Neuronal stem cell (in vitro differentiated cells): ENCODE data around the gene PCBP2.

Source experiments
- DNase-seq: peaks from one replicate; pipeline ENCODE4 v3.0.0-alpha.2; 2013; ENCODE audit warnings: low spot score
- H2AFZ ChIP-seq: one replicate; pipeline ENCODE4 v1.6.1; 2013; ENCODE audit warnings: mild to moderate bottlenecking, low read length, inconsistent platforms
- H2AK5ac ChIP-seq: 2 replicates; pipeline ENCODE4 v1.6.1; 2013; ENCODE audit warnings: low read depth, mild to moderate bottlenecking, inconsistent platforms, low read length, moderate library complexity, mixed read lengths
- H2BK120ac ChIP-seq: 2 replicates; pipeline ENCODE4 v1.6.1; 2013; ENCODE audit warnings: low read depth, mild to moderate bottlenecking, inconsistent platforms, low read length, moderate library complexity, mixed read lengths
- H2BK12ac ChIP-seq: one replicate; pipeline ENCODE4 v1.6.1; 2013; ENCODE audit warnings: low read length, inconsistent platforms
- H2BK15ac ChIP-seq: 2 replicates; pipeline ENCODE4 v1.6.1; 2013; ENCODE audit warnings: mild to moderate bottlenecking, low read length, inconsistent platforms, mixed read lengths
- H2BK5ac ChIP-seq: one replicate; pipeline ENCODE4 v1.6.1; 2013; ENCODE audit warnings: inconsistent platforms, mild to moderate bottlenecking, low read length, moderate library complexity
- H3K14ac ChIP-seq: one replicate; pipeline ENCODE4 v1.6.1; 2013; ENCODE audit warnings: low read length, inconsistent platforms
- H3K18ac ChIP-seq: 2 replicates; pipeline ENCODE4 v1.6.1; 2013; ENCODE audit warnings: low read length, inconsistent platforms
- H3K23ac ChIP-seq: 2 replicates; pipeline ENCODE4 v1.6.1; 2013; ENCODE audit warnings: low read depth, mild to moderate bottlenecking, mixed read lengths, low read length, inconsistent platforms; ENCODE audit not compliant: poor library complexity
- H3K27ac ChIP-seq: replicated peaks from 3 replicates; pipeline ENCODE4 v1.5.1; 2013; ENCODE audit warnings: low read length, inconsistent platforms
- H3K27me3 ChIP-seq, 3 experiments: 2 replicates each; pipeline ENCODE4 v1.6.1; 2013; ENCODE audit warnings: low read length in 3 of 3, mild to moderate bottlenecking in 2 of 3, inconsistent platforms in 1 of 3, low read depth in 1 of 3, mixed read lengths in 1 of 3, moderate library complexity in 1 of 3; ENCODE audit not compliant: control insufficient read depth in 3 of 3, insufficient read depth in 3 of 3
- H3K36me3 ChIP-seq, 2 donors: replicated peaks in 1 of 2; 2 replicates each; pipeline ENCODE4 v1.6.1; 2013; ENCODE audit warnings: low read length in 2 of 2; ENCODE audit not compliant: control insufficient read depth in 2 of 2, insufficient read depth in 2 of 2
- H3K4ac ChIP-seq: 2 replicates; pipeline ENCODE4 v1.6.1; 2013; ENCODE audit warnings: inconsistent platforms, mild to moderate bottlenecking, low read length, moderate library complexity
- H3K4me1 ChIP-seq, 2 donors: 1 replicate in 1 of 2; 2 replicates in 1 of 2; pipeline ENCODE4 v1.6.1; 2013; ENCODE audit warnings: low read length in 2 of 2, low read depth in 1 of 2; ENCODE audit not compliant: control insufficient read depth in 2 of 2, insufficient read depth in 1 of 2
- H3K4me2 ChIP-seq: one replicate; pipeline ENCODE4 v1.6.1; 2013; ENCODE audit warnings: mild to moderate bottlenecking, low read length, inconsistent platforms; ENCODE audit not compliant: insufficient read depth, poor library complexity, severe bottlenecking
- H3K4me3 ChIP-seq, 2 donors: 2 replicates each; pipeline ENCODE4 v1.5.1; 2013; ENCODE audit warnings: low read length in 2 of 2, mild to moderate bottlenecking in 2 of 2, inconsistent platforms in 1 of 2, moderate library complexity in 1 of 2
- H3K79me1 ChIP-seq: one replicate; pipeline ENCODE4 v1.6.1; 2013; ENCODE audit warnings: low read depth, mild to moderate bottlenecking, inconsistent platforms, low read length, moderate library complexity
- H3K9ac ChIP-seq: one replicate; pipeline ENCODE4 v1.6.1; 2013; ENCODE audit warnings: mild to moderate bottlenecking, low read depth, low read length, inconsistent platforms; ENCODE audit not compliant: poor library complexity
- H3K9me3 ChIP-seq, 2 donors: replicated peaks in 1 of 2; 2 replicates each; pipeline versions ENCODE3 to v1.6.1; 2013; ENCODE audit warnings: low read length in 2 of 2, mild to moderate bottlenecking in 2 of 2, inconsistent platforms in 1 of 2, low read depth in 1 of 2, mixed read lengths in 1 of 2, moderate library complexity in 1 of 2; ENCODE audit not compliant: control insufficient read depth in 2 of 2, insufficient read depth in 1 of 2
- H4K8ac ChIP-seq: one replicate; pipeline ENCODE4 v1.6.1; 2013; ENCODE audit warnings: low read depth, mild to moderate bottlenecking, inconsistent platforms, low read length, moderate library complexity
- H4K91ac ChIP-seq: one replicate; pipeline ENCODE4 v1.6.1; 2013; ENCODE audit warnings: low read length, low read depth, mild to moderate bottlenecking, inconsistent platforms; ENCODE audit not compliant: poor library complexity
- WGBS, 2 donors: extraction: QIAGEN DNeasy Blood & Tissue Kit; methylation state at CpG; one replicate each; pipeline ENCODE4 v1.1.7; 2013; ENCODE audit warnings: missing lambda C conversion rate in 2 of 2, mixed read lengths in 1 of 2; ENCODE audit not compliant: insufficient read length in 2 of 2, insufficient replicate concordance in 1 of 2; ENCODE audit errors: extremely low coverage in 2 of 2; 5-methylcytosine and 5-hydroxymethylcytosine counted together

Gene PCBP2

GRCh38 chr12:53481939-53482586, 30.2 kb downstream of the PCBP2 start:
- no peak overlapping the region for H2BK12ac ChIP-seq
- H3K23ac ChIP-seq: no peak overlapping the region
- H2BK120ac ChIP-seq: no peak overlapping the region
- H3K79me1 ChIP-seq: peaks cover 3% of the 10 kb centered on the region
- H3K9me3 ChIP-seq: no peaks in the 10 kb centered on the region
- WGBS, 2 donors: no CpG with 5 or more reads among the region's 9 CpGs
- no peak overlapping the region for H3K9ac ChIP-seq
- no peak overlapping the region for H3K4me3 ChIP-seq
- H2AFZ ChIP-seq: no peak overlapping the region
- H3K27me3 ChIP-seq: no peaks in the 10 kb centered on the region
- H2BK15ac ChIP-seq: no peak overlapping the region
- H2AK5ac ChIP-seq: no peak overlapping the region
- no peak overlapping the region for H2BK5ac ChIP-seq
- peaks cover 5 to 13% of the 10 kb centered on the region in 2 donors for H3K4me1 ChIP-seq
- no peak overlapping the region for H3K4ac ChIP-seq
- H4K91ac ChIP-seq: no peak overlapping the region
- no peak overlapping the region for H3K18ac ChIP-seq
- H3K14ac ChIP-seq: no peak overlapping the region
- no peak overlapping the region for H4K8ac ChIP-seq
- DNase-seq: no peak
- no peak overlapping the region for H3K4me2 ChIP-seq
- H3K36me3 ChIP-seq: peaks cover 62 to 97% of the 10 kb centered on the region in 2 donors
- no peak overlapping the region for H3K27ac ChIP-seq

GRCh38 chr12:53482626-53483168, 30.8 kb downstream of the PCBP2 start:
- Histone ChIP-seq H3K36me3 (peaks cover 64 to 99% of the 10 kb centered on the region in 2 donors), H2BK12ac (no peak overlapping the region), H3K18ac (no peak overlapping the region), H2BK15ac (no peak overlapping the region), H3K23ac (peak overlapping the region; percentile 71), H3K4me3 (no peak overlapping the region), H3K4ac (no peak overlapping the region), H3K27ac (peak overlapping the region; percentile 25), H4K8ac (no peak overlapping the region), H3K27me3 (no peaks in the 10 kb centered on the region), H3K4me1 (peaks cover 5 to 13% of the 10 kb centered on the region in 2 donors), H2BK120ac (no peak overlapping the region), H4K91ac (peak overlapping the region; percentile 35), H3K4me2 (no peak overlapping the region), H3K9ac (no peak overlapping the region), H2BK5ac (no peak overlapping the region), H3K14ac (no peak overlapping the region), H3K9me3 (no peaks in the 10 kb centered on the region), H2AFZ (no peak overlapping the region), H3K79me1 (peaks cover 3% of the 10 kb centered on the region), H2AK5ac (no peak overlapping the region)
- DNase-seq: no peak
- no CpG with 5 or more reads among the region's 18 CpGs for WGBS, 2 donors

GRCh38 chr12:53483225-53483978, 31.5 kb downstream of the PCBP2 start:
- no peak for DNase-seq
- WGBS, 2 donors: no CpG with 5 or more reads among the region's 9 CpGs
- no peak overlapping the region for H2AFZ ChIP-seq
- H3K9me3 ChIP-seq: no peaks in the 10 kb centered on the region
- no peak overlapping the region for H3K18ac ChIP-seq
- H3K14ac ChIP-seq: no peak overlapping the region
- H3K4me2 ChIP-seq: no peak overlapping the region
- H3K27me3 ChIP-seq: no peaks in the 10 kb centered on the region
- H3K36me3 ChIP-seq: peaks cover 65 to 97% of the 10 kb centered on the region in 2 donors
- H3K27ac ChIP-seq: peak overlapping the region; percentile 25
- H2BK12ac ChIP-seq: no peak overlapping the region
- H2BK5ac ChIP-seq: no peak overlapping the region
- H4K8ac ChIP-seq: no peak overlapping the region
- H2BK120ac ChIP-seq: no peak overlapping the region
- peak overlapping the region; percentile 50 for H3K23ac ChIP-seq
- H3K9ac ChIP-seq: no peak overlapping the region
- H2AK5ac ChIP-seq: no peak overlapping the region
- no peak overlapping the region for H2BK15ac ChIP-seq
- peaks cover 3% of the 10 kb centered on the region for H3K79me1 ChIP-seq
- H4K91ac ChIP-seq: no peak overlapping the region
- H3K4me1 ChIP-seq: peaks cover 5 to 13% of the 10 kb centered on the region in 2 donors
- H3K4me3 ChIP-seq: no peak overlapping the region
- no peak overlapping the region for H3K4ac ChIP-seq

- Histone ChIP-seq H3K27me3 (no peaks in the 10 kb centered on the region), H3K23ac (no peak overlapping the region), H3K36me3 (peaks cover 63 to 91% of the 10 kb centered on the region in 2 donors), H3K4ac (no peak overlapping the region), H3K18ac (no peak overlapping the region), H2BK120ac (no peak overlapping the region), H3K9me3 (no peaks in the 10 kb centered on the region), H4K8ac (no peak overlapping the region), H2BK5ac (no peak overlapping the region), H3K4me1 (peaks cover 3 to 11% of the 10 kb centered on the region in 2 donors), H3K4me2 (no peak overlapping the region), H2AK5ac (no peak overlapping the region), H4K91ac (no peak overlapping the region), H2BK15ac (no peak overlapping the region), H3K27ac (no peak overlapping the region), H3K9ac (no peak overlapping the region), H3K4me3 (no peak overlapping the region), H2AFZ (no peak overlapping the region), H3K14ac (no peak overlapping the region), H3K79me1 (peaks cover 3% of the 10 kb centered on the region), H2BK12ac (no peak overlapping the region)
- DNase-seq: no peak
- WGBS, 2 donors: no CpG with 5 or more reads among the region's 4 CpGs
Measured at GRCh38 chr12:53483979-53484377, 32.1 kb downstream of the PCBP2 start.
